ENCODE measurements around the gene SELENOW. TPM values are rescaled to one million over a fixed set of nuclear protein-coding genes. Genes with fewer than 3 reads are reported as not detected.

Gene SELENOW
- total RNA-seq, 4 donors from 2014 or later, result 730 to 1,512 (median 1,402) TPM

GRCh38 chr19:47832723-47833122, 54.2 kb downstream of the SELENOW start:
- no peak overlapping the region for H3K27ac ChIP-seq
- H3K27me3 ChIP-seq, result no peaks in the 10 kb centered on the region
- DNase-seq (no peak), ATAC-seq (no peak)
- H3K4me3 ChIP-seq, result no peak overlapping the region
- intact Hi-C loops (cut with DNase I; ENCODE audit: low total_unique reads), result no loop called here
- no peak for TF ChIP-seq POLR2A (IDR thresholded peaks at IDR 0.05)
- no peak for TF ChIP-seq CTCF (IDR thresholded peaks at IDR 0.05 in 4 of 5, conservative IDR thresholded peaks at IDR 0.05 in 1 of 5)
- no peaks in the 10 kb centered on the region for H3K4me1 ChIP-seq
- no peaks in the 10 kb centered on the region for H3K36me3 ChIP-seq
- in situ Hi-C loops (cut with MboI; ENCODE audit: low sequenced_read_pairs in 4 of 4), result no loop called here
- H3K9me3 ChIP-seq, result no peaks in the 10 kb centered on the region

Other genes with a start within 250 kb of the SELENOW start
- not detected for gene ZNF541, start 205.6 kb upstream of the SELENOW start, total RNA-seq
- 10 to 100 TPM in 3 of 4 donors, 1 to 10 TPM in 1; 8.4 to 35.2 (median 28.7) TPM for gene BICRA, start 169.6 kb upstream of the SELENOW start, total RNA-seq
- gene EHD2, start 65.3 kb upstream of the SELENOW start, total RNA-seq, result 10 to 100 TPM; 10.9 to 46.6 (median 33.8) TPM
- gene NOP53, start 33.2 kb upstream of the SELENOW start, total RNA-seq, result 100 to 1,000 TPM; 141 to 262 (median 150) TPM
- not detected for gene TPRX1, start 25.8 kb downstream of the SELENOW start, total RNA-seq
- not detected for gene CRX, start 43.2 kb downstream of the SELENOW start, total RNA-seq
- gene TPRX2, start 80.5 kb downstream of the SELENOW start, total RNA-seq, result not detected
- gene SULT2A1, start 107.6 kb downstream of the SELENOW start, total RNA-seq, result 1 to 10 TPM in 1 of 4 donors, under 1 TPM in 1, not detected in 2; 0.55 to 1.4 TPM
- not detected for gene BSPH1, start 213.5 kb downstream of the SELENOW start, total RNA-seq
- gene ELSPBP1, start 215.9 kb downstream of the SELENOW start, total RNA-seq, result not detected

Data from gastrocnemius medialis (tissue), 4 donors.